ENCODE data around the gene SLC17A8.

DNA sequence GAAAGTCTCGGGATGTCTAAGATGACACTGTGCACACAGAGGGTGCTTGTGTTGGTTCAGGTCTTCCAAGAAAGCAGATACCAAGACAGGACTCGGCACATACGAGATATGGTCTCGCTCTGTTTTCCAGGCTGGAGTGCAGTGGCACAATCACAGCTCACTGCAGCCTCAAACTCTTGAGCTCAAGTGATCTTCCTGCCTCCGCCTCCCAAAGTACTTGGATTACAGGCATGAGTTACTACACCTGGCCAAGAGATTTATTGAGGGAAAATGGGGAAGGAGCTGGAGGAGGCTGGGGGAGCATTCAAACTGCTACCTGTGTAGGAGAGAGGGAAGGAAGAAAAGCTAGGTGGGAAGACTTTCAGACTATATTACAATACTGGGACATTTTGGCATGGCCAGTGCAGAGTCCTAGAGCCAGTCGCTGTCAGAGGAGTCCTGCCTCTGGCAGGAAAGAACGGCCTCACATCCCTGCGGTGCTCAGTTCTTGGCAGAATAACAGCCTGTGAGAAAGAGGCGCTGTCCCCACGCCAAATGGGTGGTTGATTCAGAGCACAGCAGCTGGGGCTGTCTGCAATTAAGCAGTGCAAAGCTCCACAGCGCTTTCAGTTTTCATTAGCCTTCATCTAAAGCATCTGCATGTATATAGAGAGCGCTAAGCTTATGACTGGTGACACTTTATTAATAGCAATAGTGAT is 18.3 kb downstream of the SLC17A8 start:
- TF ChIP-seq, protein P1, sequence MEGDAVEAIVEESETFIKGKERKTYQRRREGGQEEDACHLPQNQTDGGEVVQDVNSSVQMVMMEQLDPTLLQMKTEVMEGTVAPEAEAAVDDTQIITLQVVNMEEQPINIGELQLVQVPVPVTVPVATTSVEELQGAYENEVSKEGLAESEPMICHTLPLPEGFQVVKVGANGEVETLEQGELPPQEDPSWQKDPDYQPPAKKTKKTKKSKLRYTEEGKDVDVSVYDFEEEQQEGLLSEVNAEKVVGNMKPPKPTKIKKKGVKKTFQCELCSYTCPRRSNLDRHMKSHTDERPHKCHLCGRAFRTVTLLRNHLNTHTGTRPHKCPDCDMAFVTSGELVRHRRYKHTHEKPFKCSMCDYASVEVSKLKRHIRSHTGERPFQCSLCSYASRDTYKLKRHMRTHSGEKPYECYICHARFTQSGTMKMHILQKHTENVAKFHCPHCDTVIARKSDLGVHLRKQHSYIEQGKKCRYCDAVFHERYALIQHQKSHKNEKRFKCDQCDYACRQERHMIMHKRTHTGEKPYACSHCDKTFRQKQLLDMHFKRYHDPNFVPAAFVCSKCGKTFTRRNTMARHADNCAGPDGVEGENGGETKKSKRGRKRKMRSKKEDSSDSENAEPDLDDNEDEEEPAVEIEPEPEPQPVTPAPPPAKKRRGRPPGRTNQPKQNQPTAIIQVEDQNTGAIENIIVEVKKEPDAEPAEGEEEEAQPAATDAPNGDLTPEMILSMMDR (IDR thresholded peaks at IDR 0.05; ENCODE audit: insufficient read depth, low read depth, low read length): no peak
- no peak for TF ChIP-seq EZH2 (IDR thresholded peaks at IDR 0.05; ENCODE audit: insufficient read depth, low read length)

Data from astrocyte (in vitro differentiated cells and primary cell).